Uterus (tissue), 4 donors: ENCODE measurements around the gene SVEP1. TPM values are rescaled to one million over a fixed set of nuclear protein-coding genes. Genes with fewer than 3 reads are reported as not detected.

ENCODE experiments used
- DNase-seq, 2 donors: peaks; one replicate each; pipeline ENCODE4 v3.0.0-alpha.2; 2019 to 2020
- H3K27ac ChIP-seq, 2 donors: fragments of 200-600 bp; sonication (generic); 1 replicate in 1 of 2; 2 replicates in 1 of 2; pipeline ENCODE4 v1.5.1; 2016 to 2018
- H3K27me3 ChIP-seq, 2 donors: fragments of 200-600 bp; sonication (generic); one replicate each; pipeline ENCODE4 v1.5.1; 2018 to 2019; ENCODE audit warnings: control low read depth in 1 of 2
- H3K36me3 ChIP-seq, 2 donors: fragments of 200-600 bp; sonication (generic); one replicate each; pipeline ENCODE4 v1.5.1; 2019; ENCODE audit warnings: control low read depth in 1 of 2
- H3K4me1 ChIP-seq, 2 donors: fragments of 200-600 bp; sonication (generic); one replicate each; pipeline ENCODE4 v1.5.1; 2018 to 2019; ENCODE audit warnings: control low read depth in 1 of 2
- H3K4me3 ChIP-seq, 2 donors: fragments of 200-600 bp; sonication (generic); 1 replicate in 1 of 2; 2 replicates in 1 of 2; pipeline ENCODE4 v1.5.1; 2018 to 2019; ENCODE audit warnings: mild to moderate bottlenecking in 1 of 2
- H3K9me3 ChIP-seq, 2 donors: fragments of 200-600 bp; sonication (generic); one replicate each; pipeline ENCODE4 v1.5.1; 2019; ENCODE audit warnings: control low read depth in 1 of 2
- CTCF ChIP-seq, 4 experiments: fragments of 200-600 bp in 2 of 4; fragments of 450-650 bp in 2 of 4; sonication (generic) in 2 of 4; IDR thresholded peaks; one replicate each; pipeline ENCODE4 v1.5.1; 2016 to 2019; ENCODE audit warnings: antibody characterized with exemption in 4 of 4, mild to moderate bottlenecking in 2 of 4, moderate library complexity in 1 of 4
- POLR2A ChIP-seq, 2 donors: fragments of 450-650 bp; IDR thresholded peaks; one replicate each; pipeline ENCODE4 v1.6.1; 2016; ENCODE audit warnings: antibody characterized with exemption in 2 of 2, mild to moderate bottlenecking in 1 of 2, moderate library complexity in 1 of 2
- intact Hi-C: fragments of 100-400 bp; cut with DNase I; formaldehyde crosslinking; loops from one replicate; pipeline ENCODE4 v1.15.1; 2023; ENCODE audit warnings: low total_unique reads
- small RNA-seq: library from RNA; depleted of rRNA; stranded (forward); fragments of <200 nt; gene quantifications from one replicate; pipeline ENCODE3, GENCODE V24; 2016
- total RNA-seq, 4 donors: library from RNA; depleted of rRNA in 3 of 4; stranded (reverse); fragments of >200 nt in 3 of 4; gene quantifications; one replicate each; pipeline versions ENCODE4 v1.1.0 to v1.2.4, GENCODE V29; 2014 to 2023
- donor health status: DM: yes; HTN: yes; CAD: no.

SVEP1 gene
- total RNA-seq, 4 donors from 2014 or later = 47.9 to 63.5 (median 58.0) TPM

GRCh38 chr9:110319781-110320492 is 259.6 kb downstream of the SVEP1 start:
- Histone ChIP-seq H3K4me1 (no peaks in the 10 kb centered on the region), H3K27ac (peak overlapping the region in 1 of 2 donors; percentile 41), H3K9me3 (no peaks in the 10 kb centered on the region), H3K36me3 (no peaks in the 10 kb centered on the region), H3K4me3 (no peak overlapping the region), H3K27me3 (no peaks in the 10 kb centered on the region)
- TF ChIP-seq POLR2A (IDR thresholded peaks at IDR 0.05) (no peak), CTCF (IDR thresholded peaks at IDR 0.05) (no peak)
- DNase-seq = no peak
- intact Hi-C loops = no loop called here

GRCh38 chr9:110317911-110318310 is 261.6 kb downstream of the SVEP1 start:
- Histone ChIP-seq H3K4me1 (no peaks in the 10 kb centered on the region), H3K4me3 (no peak overlapping the region), H3K27ac (no peak overlapping the region), H3K27me3 (no peaks in the 10 kb centered on the region), H3K9me3 (no peaks in the 10 kb centered on the region), H3K36me3 (no peaks in the 10 kb centered on the region)
- TF ChIP-seq CTCF (IDR thresholded peaks at IDR 0.05) = no peak
- TF ChIP-seq POLR2A (IDR thresholded peaks at IDR 0.05) = no peak
- intact Hi-C loops = no loop called here
- no peak for DNase-seq

- H3K4me3 ChIP-seq = no peak overlapping the region
- DNase-seq = no peak
- H3K4me1 ChIP-seq = no peaks in the 10 kb centered on the region
- no peak overlapping the region for H3K27ac ChIP-seq
- no peaks in the 10 kb centered on the region for H3K36me3 ChIP-seq
- TF ChIP-seq POLR2A (IDR thresholded peaks at IDR 0.05) (no peak), CTCF (IDR thresholded peaks at IDR 0.05) (no peak)
- no peaks in the 10 kb centered on the region for H3K9me3 ChIP-seq
- intact Hi-C loops = no loop called here
- H3K27me3 ChIP-seq = no peaks in the 10 kb centered on the region
Observed at GRCh38 chr9:110316261-110317075, 263.1 kb downstream of the SVEP1 start.

Small RNAs within 50 kb of the gene (small RNA-seq; reads per million reads assigned to genes)
- not detected for gene RNU6-1039P

Other genes with a start within 250 kb of the SVEP1 start
- gene TXNDC8, start 241.9 kb downstream of the SVEP1 start, total RNA-seq = not detected
- gene MUSK, start 89.0 kb upstream of the SVEP1 start, total RNA-seq = 10 to 100 TPM in 1 of 4 donors, not detected in 3; 11.5 TPM